ENCODE measurements around the gene LIPC. TPM values are rescaled to one million over a fixed set of nuclear protein-coding genes. Genes with fewer than 3 reads are reported as not detected.
"Not testable (repeated sequence)": the region's sequence is repeated elsewhere in the genome, so short reads cannot be mapped to it uniquely, and the experiment has no call there.

Gene LIPC
- polyA plus RNA-seq, 10 donors = 0.23 to 0.69 (median 0.39) TPM

- DNase-seq = peak in 2 of 3 donors; percentile 5 to 22
Measured at GRCh38 chr15:58583171-58583908, 151.5 kb downstream of the LIPC start.

- DNase-seq = no peak
Measured at GRCh38 chr15:58584789-58585461, 153.1 kb downstream of the LIPC start.

- DNase-seq = no peak
Measured at GRCh38 chr15:58585693-58586443, 154.1 kb downstream of the LIPC start.

- no peak for DNase-seq
Measured at GRCh38 chr15:58587486-58587885, 155.7 kb downstream of the LIPC start.

- no peak for DNase-seq
Measured at GRCh38 chr15:58588096-58588495, 156.3 kb downstream of the LIPC start.

GRCh38 chr15:58589047-58589446 lies 157.3 kb downstream of the LIPC start:
- no peak for DNase-seq

- no peak for DNase-seq
Measured at GRCh38 chr15:58590236-58590635, 158.4 kb downstream of the LIPC start.

GRCh38 chr15:58590926-58591325 lies 159.1 kb downstream of the LIPC start:
- no peak for DNase-seq

GRCh38 chr15:58593870-58594269 lies 162.1 kb downstream of the LIPC start:
- no peak for DNase-seq

- no peak for DNase-seq
Measured at GRCh38 chr15:58594898-58595297, 163.1 kb downstream of the LIPC start.

GRCh38 chr15:58595516-58596263 lies 163.9 kb downstream of the LIPC start:
- no peak for DNase-seq

GRCh38 chr15:58597943-58598828 lies 166.4 kb downstream of the LIPC start:
- no peak for DNase-seq

- DNase-seq = no peak
Measured at GRCh38 chr15:58598829-58599210, 167.0 kb downstream of the LIPC start.

- DNase-seq = no peak
Measured at GRCh38 chr15:58602823-58603222, 171.0 kb downstream of the LIPC start.

GRCh38 chr15:58603927-58604326 lies 172.1 kb downstream of the LIPC start:
- DNase-seq = not testable (repeated sequence)

- no peak for DNase-seq
Measured at GRCh38 chr15:58604455-58604923, 172.7 kb downstream of the LIPC start.

- DNase-seq = no peak
Measured at GRCh38 chr15:58605931-58606530, 174.2 kb downstream of the LIPC start.

GRCh38 chr15:58606577-58607080 lies 174.8 kb downstream of the LIPC start:
- no peak for DNase-seq

GRCh38 chr15:58608129-58608590 lies 176.4 kb downstream of the LIPC start:
- peak in 1 of 3 donors; percentile 17 for DNase-seq

GRCh38 chr15:58608711-58609110 lies 176.9 kb downstream of the LIPC start:
- no peak for DNase-seq
